ENCODE data around the gene INHA.

Gene INHA

GRCh38 chr2:219543596-219544358 lies 28.3 kb upstream of the INHA start, which contains the start of the genes CHPF and TMEM198:
Gene CHPF, minus strand, starts transcription at chr2:219543809. Its CDS starts 271 bp downstream, at chr2:219543538.
Gene TMEM198, plus strand, starts transcription at chr2:219544028. Its CDS starts 700 bp downstream, at chr2:219544728.
- TF ChIP-seq CTCF (IDR thresholded peaks at IDR 0.05), result no peak

GRCh38 chr2:219544567-219544966 lies 27.5 kb upstream of the INHA start:
- TF ChIP-seq CTCF (IDR thresholded peaks at IDR 0.05), result no peak

- no peak for TF ChIP-seq CTCF (IDR thresholded peaks at IDR 0.05)
Observed at GRCh38 chr2:219545295-219545942, 26.7 kb upstream of the INHA start.

GRCh38 chr2:219545943-219546352 lies 26.2 kb upstream of the INHA start:
- TF ChIP-seq CTCF (IDR thresholded peaks at IDR 0.05), result no peak

- no peak for TF ChIP-seq CTCF (IDR thresholded peaks at IDR 0.05)
Observed at GRCh38 chr2:219547621-219548020, 24.5 kb upstream of the INHA start.

GRCh38 chr2:219548990-219549389 lies 23.1 kb upstream of the INHA start:
- TF ChIP-seq CTCF (IDR thresholded peaks at IDR 0.05), result no peak

- TF ChIP-seq CTCF (IDR thresholded peaks at IDR 0.05), result no peak
Observed at GRCh38 chr2:219549619-219550018, 22.5 kb upstream of the INHA start.
